Prostate gland (tissue), 2 donors: Measurements from ENCODE around the gene SNX19. TPM values are rescaled to one million over a fixed set of nuclear protein-coding genes. Genes with fewer than 3 reads are reported as not detected.

Source experiments
- DNase-seq: peaks from one replicate; pipeline ENCODE4 v3.0.0-alpha.2; 2019; ENCODE audit warnings: low spot score
- H3K27ac ChIP-seq, 2 donors: fragments of 200-600 bp; sonication (generic); 2 replicates each; pipeline ENCODE4 v1.5.1; 2017 to 2019
- H3K27me3 ChIP-seq: fragments of 200-600 bp; sonication (generic); replicated peaks from 2 replicates; pipeline ENCODE4 v1.5.1; 2019; ENCODE audit not compliant: insufficient read depth
- H3K36me3 ChIP-seq, 2 donors: fragments of 200-600 bp; sonication (generic); 1 replicate in 1 of 2; 2 replicates in 1 of 2; pipeline versions ENCODE4 v1.5.1 to v1.8.1; 2017 to 2019
- H3K4me1 ChIP-seq: fragments of 200-600 bp; sonication (generic); replicated peaks from 2 replicates; pipeline ENCODE4 v1.5.1; 2019
- H3K4me3 ChIP-seq, 2 donors: fragments of 200-600 bp; sonication (generic); 2 replicates each; pipeline ENCODE4 v1.5.1; 2017 to 2019
- H3K9me3 ChIP-seq: fragments of 200-600 bp; sonication (generic); 2 replicates; pipeline ENCODE4 v1.5.1; 2017
- CTCF ChIP-seq, 4 experiments: fragments of 200-600 bp in 2 of 4; fragments of 450-650 bp in 2 of 4; sonication (generic) in 2 of 4; IDR thresholded peaks; 1 replicate in 3 of 4; 2 replicates in 1 of 4; pipeline ENCODE4 v1.5.1; 2016 to 2019; ENCODE audit warnings: antibody characterized with exemption in 4 of 4, mild to moderate bottlenecking in 2 of 4, moderate library complexity in 2 of 4
- POLR2A ChIP-seq: fragments of 450-650 bp; IDR thresholded peaks from one replicate; pipeline ENCODE4 v1.6.1; 2016; ENCODE audit warnings: antibody characterized with exemption, mild to moderate bottlenecking
- POLR2AphosphoS5 ChIP-seq: sonication (generic); formaldehyde crosslinking; IDR thresholded peaks from one replicate; pipeline ENCODE4 v1.6.1; 2017; ENCODE audit warnings: antibody characterized with exemption
- WGBS: methylation state at CpG from one replicate; pipeline ENCODE4 v1.1.5; 2018; 5-methylcytosine and 5-hydroxymethylcytosine counted together
- intact Hi-C: fragments of 100-400 bp; cut with DNase I; formaldehyde crosslinking; loops from one replicate; pipeline ENCODE4 v1.14.2; 2022
- total RNA-seq, 2 donors: library from RNA; depleted of rRNA; stranded (reverse); fragments of >200 nt; gene quantifications; one replicate each; pipeline ENCODE4 v1.1.0, GENCODE V29; 2016

Gene SNX19
- total RNA-seq, 2 donors from 2014 or later = 87.7 to 115 TPM

- DNase-seq = no peak
- Histone ChIP-seq H3K27ac (no peak overlapping the region), H3K36me3 (no peaks in the 10 kb centered on the region), H3K27me3 (no peaks in the 10 kb centered on the region), H3K4me3 (no peak overlapping the region), H3K9me3 (no peaks in the 10 kb centered on the region), H3K4me1 (no peaks in the 10 kb centered on the region)
- TF ChIP-seq POLR2AphosphoS5 = no peak
- intact Hi-C loops = no loop called here
- 79% methylated on average over 6 of the region's 6 CpGs for WGBS
Observed at GRCh38 chr11:130872513-130872912, 43.8 kb downstream of the SNX19 start.

GRCh38 chr11:130872102-130872501, 44.2 kb downstream of the SNX19 start:
- H3K4me3 ChIP-seq = no peak overlapping the region
- H3K9me3 ChIP-seq = no peaks in the 10 kb centered on the region
- 81% methylated on average over 5 of the region's 5 CpGs for WGBS
- no peaks in the 10 kb centered on the region for H3K27me3 ChIP-seq
- H3K27ac ChIP-seq = no peak overlapping the region
- no peak for DNase-seq
- H3K4me1 ChIP-seq = no peaks in the 10 kb centered on the region
- no peak for TF ChIP-seq CTCF (IDR thresholded peaks at IDR 0.05)
- TF ChIP-seq POLR2A = no peak
- TF ChIP-seq POLR2AphosphoS5 = no peak
- intact Hi-C loops = no loop called here
- no peaks in the 10 kb centered on the region for H3K36me3 ChIP-seq

- Histone ChIP-seq H3K27ac (no peak overlapping the region), H3K27me3 (no peaks in the 10 kb centered on the region), H3K36me3 (no peaks in the 10 kb centered on the region), H3K9me3 (no peaks in the 10 kb centered on the region), H3K4me1 (no peaks in the 10 kb centered on the region), H3K4me3 (no peak overlapping the region)
- DNase-seq = no peak
- intact Hi-C loops = no loop called here
- WGBS = 53% methylated on average over 2 of the region's 2 CpGs
- TF ChIP-seq CTCF (IDR thresholded peaks at IDR 0.05) (no peak), POLR2A (no peak), POLR2AphosphoS5 (no peak)
Observed at GRCh38 chr11:130871616-130872015, 44.7 kb downstream of the SNX19 start.

- TF ChIP-seq POLR2AphosphoS5 (no peak), POLR2A (no peak), CTCF (IDR thresholded peaks at IDR 0.05) (no peak)
- Histone ChIP-seq H3K4me1 (no peaks in the 10 kb centered on the region), H3K4me3 (no peak overlapping the region), H3K27ac (no peak overlapping the region), H3K36me3 (no peaks in the 10 kb centered on the region), H3K9me3 (no peaks in the 10 kb centered on the region), H3K27me3 (no peaks in the 10 kb centered on the region)
- DNase-seq = no peak
- 88% methylated on average over 7 of the region's 7 CpGs for WGBS
- intact Hi-C loops = no loop called here
Observed at GRCh38 chr11:130868721-130869390, 47.4 kb downstream of the SNX19 start.

- Histone ChIP-seq H3K36me3 (no peaks in the 10 kb centered on the region), H3K4me1 (no peaks in the 10 kb centered on the region), H3K27ac (no peak overlapping the region), H3K9me3 (no peaks in the 10 kb centered on the region), H3K27me3 (no peaks in the 10 kb centered on the region), H3K4me3 (no peak overlapping the region)
- TF ChIP-seq POLR2AphosphoS5 (no peak), CTCF (IDR thresholded peaks at IDR 0.05) (no peak), POLR2A (no peak)
- intact Hi-C loops = no loop called here
- DNase-seq = no peak
- 85% methylated on average over 8 of the region's 8 CpGs for WGBS
Observed at GRCh38 chr11:130868086-130868710, 48.1 kb downstream of the SNX19 start.
